GM19438 (cell line): ENCODE measurements around the gene RANBP3L.

Experiments
- ATAC-seq: cut with Tn5 transposase; IDR thresholded peaks from one replicate; pipeline ENCODE4 v1.9.1; 2021; ENCODE audit warnings: low read depth; ENCODE audit not compliant: unreplicated experiment

Gene RANBP3L

GRCh38 chr5:36244076-36244475 lies 57.6 kb downstream of the RANBP3L start:
- ATAC-seq, result no peak

- no peak for ATAC-seq
These were observed 58.0 kb downstream of the RANBP3L start for GRCh38 chr5:36243653-36244052.

- no peak for ATAC-seq
These were observed 58.9 kb downstream of the RANBP3L start for GRCh38 chr5:36242534-36243485.

- peak; percentile 83 for ATAC-seq
These were observed 59.8 kb downstream of the RANBP3L start, which contains the start of gene NADK2 for GRCh38 chr5:36241631-36242533. Gene NADK2, minus strand, starts transcription at chr5:36241925. Its CDS starts 127 bp downstream, at chr5:36241798.

- peak; percentile 29 for ATAC-seq
These were observed 60.7 kb downstream of the RANBP3L start for GRCh38 chr5:36240779-36241630.

- ATAC-seq, result no peak
These were observed 62.1 kb downstream of the RANBP3L start for GRCh38 chr5:36239370-36240293.

- ATAC-seq, result no peak
These were observed 63.0 kb downstream of the RANBP3L start for GRCh38 chr5:36238502-36239295.

- ATAC-seq, result no peak
These were observed 64.0 kb downstream of the RANBP3L start for GRCh38 chr5:36237751-36238150.

- ATAC-seq, result no peak
These were observed 64.9 kb downstream of the RANBP3L start for GRCh38 chr5:36236801-36237200.

- no peak for ATAC-seq
These were observed 69.2 kb downstream of the RANBP3L start for GRCh38 chr5:36232533-36232932.

GRCh38 chr5:36230151-36230790 lies 71.4 kb downstream of the RANBP3L start:
- ATAC-seq, result no peak

GRCh38 chr5:36228505-36228904 lies 73.2 kb downstream of the RANBP3L start:
- no peak for ATAC-seq

- ATAC-seq, result no peak
These were observed 74.7 kb downstream of the RANBP3L start for GRCh38 chr5:36227046-36227445.

GRCh38 chr5:36222620-36223019 lies 79.1 kb downstream of the RANBP3L start:
- no peak for ATAC-seq

- no peak for ATAC-seq
These were observed 83.7 kb downstream of the RANBP3L start for GRCh38 chr5:36217988-36218387.

- no peak for ATAC-seq
These were observed 84.1 kb downstream of the RANBP3L start for GRCh38 chr5:36217567-36217966.

- no peak for ATAC-seq
These were observed 85.8 kb downstream of the RANBP3L start for GRCh38 chr5:36215910-36216309.

GRCh38 chr5:36214436-36214835 lies 87.3 kb downstream of the RANBP3L start:
- ATAC-seq, result no peak
